Inflammatory macrophage treated with lipopolysaccharide for 4 hours (primary cell): ENCODE measurements around the gene SMURF2.
"Not testable (repeated sequence)": the region's sequence is repeated elsewhere in the genome, so short reads cannot be mapped to it uniquely, and the experiment has no call there.

Experiments used
- DNase-seq: peaks from one replicate; pipeline ENCODE4 v3.0.0-alpha.2; 2020

The SMURF2 gene

GRCh38 chr17:64664299-64664981, 2.3 kb upstream of the SMURF2 start:
- not testable (repeated sequence) for DNase-seq

GRCh38 chr17:64663836-64664235, 1.7 kb upstream of the SMURF2 start:
- not testable (repeated sequence) for DNase-seq

DNA sequence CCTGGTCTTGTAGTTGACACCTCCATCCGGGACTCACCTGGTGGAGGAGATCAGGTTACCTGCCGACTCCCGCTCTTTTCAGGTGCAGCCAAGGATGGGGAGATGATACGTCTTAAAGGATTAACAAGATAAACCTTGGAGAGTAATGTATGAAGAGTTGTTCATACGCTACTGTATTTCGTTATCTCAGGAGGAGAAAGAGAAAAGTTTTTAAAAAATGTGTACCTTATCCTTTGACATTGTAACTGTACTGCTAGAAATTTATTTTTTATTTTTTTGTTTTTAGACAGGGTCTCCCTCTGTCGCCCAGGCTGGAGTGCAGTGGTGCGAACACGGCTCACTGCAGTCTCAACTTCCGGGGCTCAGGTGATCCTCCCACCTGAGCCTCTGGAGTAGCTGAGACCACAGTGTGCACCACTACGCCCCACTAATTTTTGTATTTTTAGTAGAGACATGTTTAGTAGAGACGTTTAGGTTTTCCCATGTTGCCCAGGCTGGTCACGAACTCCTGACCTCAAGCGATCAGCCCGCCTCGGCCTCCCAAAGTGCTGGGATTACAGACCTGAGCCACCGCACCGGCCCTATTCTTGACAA, 764 bp upstream of the SMURF2 start:
- no peak for DNase-seq

- DNase-seq = no peak
Measured at GRCh38 chr17:64661726-64661975, 456 bp downstream of the SMURF2 start.

DNA sequence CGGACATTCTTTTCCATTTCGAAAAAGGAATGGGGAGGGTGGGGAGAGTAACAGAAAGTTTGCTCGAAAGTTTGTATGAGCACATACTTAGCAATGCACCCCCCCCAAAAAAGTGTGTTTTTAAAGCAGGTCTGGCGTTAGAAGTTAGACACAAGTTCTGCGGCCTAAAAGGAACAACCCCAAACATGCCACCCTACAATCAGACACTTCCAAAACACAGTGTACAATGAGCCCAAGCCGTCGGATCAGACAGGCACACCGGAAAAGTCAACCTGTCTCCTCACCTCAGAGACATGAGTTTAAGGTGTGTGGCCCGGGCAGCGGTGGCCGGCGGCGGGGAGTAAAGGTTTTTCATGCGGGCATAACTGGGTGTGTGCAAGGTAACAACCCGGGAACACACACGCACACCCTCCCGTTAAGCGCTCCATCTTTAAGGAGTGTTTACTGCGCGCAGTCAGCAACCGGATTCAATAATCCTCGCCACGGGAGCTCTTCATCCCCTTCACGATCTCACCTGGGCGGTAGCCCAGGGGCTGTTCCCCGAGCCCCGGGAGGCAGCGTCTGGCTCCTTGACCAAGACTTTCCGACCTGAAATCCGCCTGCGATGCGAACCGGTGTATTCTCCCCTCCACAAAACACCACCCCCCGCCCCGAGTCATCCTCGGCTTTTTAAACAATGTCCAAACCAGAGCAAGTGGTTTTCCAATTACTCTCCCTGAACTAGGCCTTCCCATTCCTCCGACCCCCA, 955 bp downstream of the SMURF2 start:
- DNase-seq = not testable (repeated sequence)

- DNase-seq = not testable (repeated sequence)
Measured at GRCh38 chr17:64660195-64660977, 1.7 kb downstream of the SMURF2 start.

GRCh38 chr17:64658931-64659330, 3.2 kb downstream of the SMURF2 start:
- no peak for DNase-seq

- no peak for DNase-seq
Measured at GRCh38 chr17:64657610-64658125, 4.4 kb downstream of the SMURF2 start.

GRCh38 chr17:64655704-64656103, 6.4 kb downstream of the SMURF2 start:
- DNase-seq = no peak

DNA sequence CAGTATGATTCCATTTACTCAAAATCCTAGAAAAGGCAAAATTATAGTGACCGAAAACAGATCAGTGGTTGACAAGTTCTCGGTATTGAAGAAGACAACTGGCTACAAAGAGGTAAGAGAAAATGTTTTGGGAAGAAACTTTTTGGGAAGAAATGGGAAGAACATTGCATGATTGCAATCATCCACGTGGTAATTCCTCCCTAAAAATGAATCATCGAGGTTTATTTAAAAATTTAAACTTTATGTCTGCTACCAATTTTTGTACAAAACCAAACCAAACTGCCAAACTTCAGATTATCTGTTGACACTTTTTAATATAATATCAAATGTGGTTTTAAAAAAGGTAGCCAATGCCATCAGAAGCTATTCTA, 8.1 kb downstream of the SMURF2 start:
- no peak for DNase-seq

GRCh38 chr17:64653325-64653984, 8.7 kb downstream of the SMURF2 start:
- DNase-seq = peak; percentile 54

GRCh38 chr17:64651889-64652288, 10.2 kb downstream of the SMURF2 start:
- no peak for DNase-seq

GRCh38 chr17:64648234-64648633, 13.9 kb downstream of the SMURF2 start:
- no peak for DNase-seq

- DNase-seq = no peak
Measured at GRCh38 chr17:64647817-64648216, 14.3 kb downstream of the SMURF2 start.

GRCh38 chr17:64639516-64639915, 22.6 kb downstream of the SMURF2 start:
- no peak for DNase-seq

- no peak for DNase-seq
Measured at GRCh38 chr17:64638552-64639203, 23.4 kb downstream of the SMURF2 start.

- peak; percentile 37 for DNase-seq
Measured at GRCh38 chr17:64635647-64636305, 26.3 kb downstream of the SMURF2 start.

GRCh38 chr17:64634218-64634617, 27.9 kb downstream of the SMURF2 start:
- no peak for DNase-seq

DNA sequence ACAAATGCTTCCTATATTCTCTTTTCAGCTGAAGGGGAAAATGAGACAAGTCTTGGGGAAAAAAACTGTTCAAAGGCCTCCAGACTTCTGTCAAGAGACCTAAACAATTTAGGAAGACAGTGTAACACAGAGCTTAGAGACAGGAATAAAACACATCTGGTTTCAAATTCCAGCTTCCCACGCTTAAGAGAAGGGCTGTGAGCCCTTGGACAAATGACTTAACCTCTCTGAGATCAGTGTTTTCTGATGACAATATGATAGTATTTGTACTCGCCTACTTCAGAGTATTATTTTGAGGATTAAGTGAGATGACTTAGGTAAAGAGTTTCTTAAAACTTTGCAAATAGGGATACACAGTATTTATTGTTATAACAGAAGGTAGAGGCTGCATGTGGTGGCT, 29.5 kb downstream of the SMURF2 start:
- DNase-seq = no peak

DNA sequence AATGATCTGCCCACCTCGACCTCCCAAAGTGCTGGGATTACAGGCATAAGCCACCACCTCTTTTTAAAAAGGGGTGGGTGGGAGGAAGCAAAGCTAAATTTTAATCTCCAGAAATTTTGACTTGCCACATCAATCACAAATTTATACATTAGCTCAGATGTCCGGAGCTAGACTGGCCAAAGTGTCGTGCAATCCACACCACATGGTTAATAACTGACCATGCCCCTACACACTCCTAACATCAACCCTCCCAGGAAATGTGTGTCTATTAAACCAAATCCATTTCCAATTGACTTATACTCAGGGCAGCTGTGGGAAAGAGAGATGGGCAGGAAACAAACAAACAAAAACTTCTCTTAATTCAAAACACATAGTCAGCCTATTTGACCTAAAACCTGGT, 29.9 kb downstream of the SMURF2 start:
- DNase-seq = no peak

DNA sequence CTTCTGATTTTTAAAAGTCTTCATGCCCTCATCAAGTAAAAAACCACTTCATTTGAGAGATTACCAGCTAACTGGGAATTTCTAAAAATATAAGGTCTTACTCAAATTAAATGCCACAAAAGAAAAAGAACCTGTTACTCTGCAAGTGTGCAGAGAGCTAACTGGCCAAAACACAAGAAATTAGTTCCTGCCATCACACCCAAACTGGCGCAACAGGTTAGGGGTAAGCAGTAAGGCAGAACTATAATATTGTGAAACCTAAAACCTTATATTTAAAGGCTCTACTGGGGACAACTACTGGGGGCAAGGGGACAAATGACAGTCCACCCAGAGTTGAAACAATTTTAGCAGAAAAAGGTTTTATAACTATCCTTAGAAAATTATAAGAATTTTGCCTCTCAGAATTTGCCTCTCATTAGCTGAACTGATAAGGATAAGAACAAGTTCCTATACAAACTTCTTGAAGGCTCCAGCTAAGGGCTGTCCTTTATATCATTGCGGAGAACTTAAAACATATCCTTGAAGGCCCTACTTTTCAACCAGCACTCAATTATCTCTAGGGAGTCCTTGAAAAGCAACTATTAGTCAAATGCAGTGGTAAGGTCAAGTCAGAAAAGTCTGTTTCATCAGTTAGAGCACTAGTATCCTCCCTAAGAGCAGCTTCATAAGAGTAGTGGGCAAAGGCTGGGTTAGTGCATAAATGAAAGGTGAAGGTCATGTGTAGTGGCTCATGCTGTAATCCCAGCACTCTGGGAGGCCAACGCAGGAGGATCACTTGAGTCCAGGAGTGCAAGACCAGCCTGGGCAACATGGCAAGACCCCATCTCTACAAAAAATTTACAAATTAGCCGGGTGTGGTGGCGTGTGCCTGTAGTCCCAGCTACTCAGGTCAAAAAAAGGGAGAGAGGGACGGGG, 31.5 kb downstream of the SMURF2 start:
- DNase-seq = no peak
